Stimulated activated CD4-positive, alpha-beta T cell treated with anti-CD3 and anti-CD28 coated beads, Interleukin-2, amount 100 ng/mL, for 4 hours (primary cell): Measurements from ENCODE around the gene NUDT1.

Experiments used
- DNase-seq: peaks from one replicate; pipeline ENCODE4 v3.0.0-alpha.2; 2020; ENCODE audit warnings: low read depth

The NUDT1 gene

DNA sequence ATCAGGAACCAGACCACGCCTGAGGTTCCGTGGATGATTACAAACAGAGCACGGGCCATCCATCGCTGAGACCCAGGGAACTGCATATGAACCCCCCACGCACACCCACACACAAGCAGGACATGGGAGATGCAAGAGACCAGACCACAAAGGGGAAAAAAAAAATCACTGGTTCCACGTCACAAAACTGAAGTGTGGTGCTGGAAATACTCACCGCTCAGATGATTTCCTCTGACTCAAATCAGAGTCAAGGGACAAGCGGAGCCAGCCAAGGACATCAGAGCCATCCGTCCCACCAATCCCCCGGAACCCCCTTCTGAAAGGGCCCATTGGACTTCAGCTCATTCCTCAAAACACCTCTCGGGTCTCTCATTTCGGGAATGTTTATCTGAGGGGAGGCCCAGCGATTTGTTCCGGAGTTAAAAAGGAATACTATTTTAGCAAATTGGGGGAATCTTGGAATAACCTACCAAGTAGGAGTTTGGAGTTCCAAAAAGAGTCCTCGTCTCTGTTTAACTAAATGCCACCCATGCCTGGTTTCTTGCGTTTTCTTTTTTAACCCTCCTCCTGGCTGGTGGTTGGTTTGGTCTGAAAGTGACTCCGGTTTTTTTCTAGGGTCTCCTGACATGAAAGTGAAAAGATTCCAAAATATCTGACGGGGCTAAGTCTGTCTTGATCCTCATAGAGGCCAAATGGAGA is 57.3 kb downstream of the NUDT1 start:
- peak; percentile 25 for DNase-seq

DNA sequence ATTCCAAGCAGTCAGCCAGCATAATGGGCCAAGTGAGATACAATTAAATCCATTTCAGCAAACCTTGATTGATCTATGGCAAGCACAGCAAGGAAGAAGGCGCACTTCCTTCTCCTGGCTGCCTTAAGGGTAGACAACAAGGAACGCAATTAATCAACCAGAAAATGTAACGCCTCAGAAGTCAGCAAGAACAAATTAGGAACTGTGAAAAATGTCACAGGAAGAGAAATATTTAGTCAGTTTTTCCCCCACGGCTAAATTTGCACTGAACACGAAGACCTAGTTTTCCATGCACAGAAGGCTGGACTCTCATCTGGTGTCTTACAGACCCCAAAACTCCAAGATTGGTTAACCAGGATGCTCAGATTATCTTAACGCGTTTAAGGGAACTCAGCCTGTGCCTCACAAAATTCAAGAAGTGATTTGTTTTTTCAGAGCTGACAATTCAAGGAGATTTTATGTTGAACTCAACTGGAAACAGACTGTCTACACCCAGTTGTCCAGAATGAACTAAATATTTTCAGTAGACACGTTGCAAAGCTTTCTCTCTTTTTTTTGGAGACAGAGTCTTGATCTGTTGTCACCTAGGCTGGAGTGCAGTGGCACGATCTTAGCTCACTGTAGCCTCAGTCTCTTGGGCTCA is 58.0 kb downstream of the NUDT1 start:
- no peak for DNase-seq
